CD14-positive monocyte (primary cell): Measurements from ENCODE around the gene SEPTIN7. TPM values are rescaled to one million over a fixed set of nuclear protein-coding genes. Genes with fewer than 3 reads are reported as not detected.

Experiments
- DNase-seq, 3 donors: peaks; one replicate each; pipeline ENCODE4 v3.0.0-alpha.2; 2011 to 2022
- H2AFZ ChIP-seq: 2 replicates; pipeline ENCODE4 v1.6.0; 2012; ENCODE audit warnings: mild to moderate bottlenecking, low read depth, low read length, inconsistent platforms; ENCODE audit not compliant: insufficient read depth, poor library complexity, severe bottlenecking
- H3K27ac ChIP-seq, 2 donors: 1 replicate in 1 of 2; 2 replicates in 1 of 2; pipeline ENCODE4 v1.5.1; 2012 to 2013; ENCODE audit warnings: low read length in 2 of 2, control low read depth in 1 of 2, inconsistent platforms in 1 of 2, low read depth in 1 of 2, mild to moderate bottlenecking in 1 of 2
- H3K27me3 ChIP-seq, 2 donors: one replicate each; pipeline versions ENCODE4 v1.6.0 to v1.6.1; 2011 to 2013; ENCODE audit warnings: low read length in 2 of 2; ENCODE audit not compliant: control insufficient read depth in 2 of 2, insufficient read depth in 2 of 2
- H3K36me3 ChIP-seq, 2 donors: replicated peaks in 1 of 2; 1 replicate in 1 of 2; 2 replicates in 1 of 2; pipeline versions ENCODE4 v1.5.1 to v1.6.1; 2012 to 2013; ENCODE audit warnings: low read length in 2 of 2, control low read depth in 1 of 2, inconsistent platforms in 1 of 2, mild to moderate bottlenecking in 1 of 2; ENCODE audit not compliant: insufficient read depth in 2 of 2, control insufficient read depth in 1 of 2
- H3K4me1 ChIP-seq, 2 donors: 1 replicate in 1 of 2; 2 replicates in 1 of 2; pipeline versions ENCODE4 v1.5.1 to v1.6.1; 2012 to 2013; ENCODE audit warnings: low read length in 2 of 2, control low read depth in 1 of 2, inconsistent platforms in 1 of 2, mild to moderate bottlenecking in 1 of 2, moderate library complexity in 1 of 2; ENCODE audit not compliant: insufficient read depth in 2 of 2, control insufficient read depth in 1 of 2
- H3K4me2 ChIP-seq: replicated peaks from 2 replicates; pipeline ENCODE3; 2012; ENCODE audit warnings: low read length, moderate library complexity, mild to moderate bottlenecking; ENCODE audit not compliant: poor library complexity, severe bottlenecking; ENCODE audit errors: extremely low read depth
- H3K4me3 ChIP-seq, 3 experiments: fragments of 200-600 bp in 1 of 3; sonication (generic) in 1 of 3; replicated peaks in 1 of 3; 1 replicate in 2 of 3; 2 replicates in 1 of 3; pipeline ENCODE4 v1.5.1; 2011 to 2013; ENCODE audit warnings: low read length in 3 of 3, mild to moderate bottlenecking in 3 of 3, control low read depth in 2 of 3, low read depth in 2 of 3, inconsistent platforms in 1 of 3, moderate library complexity in 1 of 3
- H3K79me2 ChIP-seq: 2 replicates; pipeline ENCODE4 v1.6.0; 2012; ENCODE audit warnings: mild to moderate bottlenecking, control low read depth, inconsistent platforms, low read length, moderate library complexity; ENCODE audit not compliant: insufficient read depth
- H3K9ac ChIP-seq: 2 replicates; pipeline ENCODE4 v1.6.0; 2017; ENCODE audit warnings: low read length, mild to moderate bottlenecking; ENCODE audit not compliant: insufficient read depth, poor library complexity, severe bottlenecking
- H3K9me3 ChIP-seq, 2 donors: replicated peaks in 1 of 2; 1 replicate in 1 of 2; 2 replicates in 1 of 2; pipeline versions ENCODE4 v1.5.1 to v1.6.1; 2012 to 2013; ENCODE audit warnings: low read length in 2 of 2, control low read depth in 1 of 2; ENCODE audit not compliant: control insufficient read depth in 1 of 2, insufficient read depth in 1 of 2
- H4K20me1 ChIP-seq: 2 replicates; pipeline ENCODE4 v1.6.0; 2012; ENCODE audit warnings: mild to moderate bottlenecking, low read length, control low read depth, moderate library complexity; ENCODE audit not compliant: insufficient read depth
- H3K27ac Mint-ChIP-seq, 7 donors: one replicate each; pipeline ENCODE4 v1.8.0; 2020; ENCODE audit warnings: mild to moderate bottlenecking in 7 of 7, mixed read lengths in 7 of 7, moderate library complexity in 6 of 7, inconsistent platforms in 2 of 7
- H3K27me3 Mint-ChIP-seq, 3 donors: one replicate each; pipeline ENCODE4 v1.8.0; 2021 to 2022; ENCODE audit warnings: low read depth in 3 of 3, mild to moderate bottlenecking in 3 of 3, mixed read lengths in 3 of 3, moderate library complexity in 3 of 3, inconsistent platforms in 1 of 3
- H3K36me3 Mint-ChIP-seq, 2 donors: one replicate each; pipeline ENCODE4 v1.8.0; 2020; ENCODE audit warnings: mixed read lengths in 2 of 2, inconsistent platforms in 1 of 2, mild to moderate bottlenecking in 1 of 2
- H3K4me1 Mint-ChIP-seq: one replicate; pipeline ENCODE4 v1.8.0; 2020; ENCODE audit warnings: mild to moderate bottlenecking, mixed read lengths
- H3K4me3 Mint-ChIP-seq, 2 donors: one replicate each; pipeline ENCODE4 v1.8.0; 2020; ENCODE audit warnings: mild to moderate bottlenecking in 2 of 2, mixed read lengths in 2 of 2, moderate library complexity in 1 of 2
- H3K9me3 Mint-ChIP-seq, 7 donors: one replicate each; pipeline ENCODE4 v1.8.0; 2020 to 2022; ENCODE audit warnings: mixed read lengths in 7 of 7, mild to moderate bottlenecking in 6 of 7, moderate library complexity in 6 of 7, inconsistent platforms in 2 of 7
- CTCF ChIP-seq: fragments of 200-600 bp; IDR thresholded peaks from one replicate; pipeline ENCODE4 v1.8.0; 2022; ENCODE audit warnings: antibody characterized with exemption, mild to moderate bottlenecking
- WGBS: methylation state at CpG from one replicate; pipeline ENCODE4 v1.1.5; 2013; ENCODE audit warnings: missing lambda C conversion rate; ENCODE audit not compliant: insufficient coverage; 5-methylcytosine and 5-hydroxymethylcytosine counted together
- intact Hi-C, 2 donors: fragments of 100-400 bp; cut with micrococcal nuclease; formaldehyde crosslinking; loops; one replicate each; pipeline versions ENCODE4 v1.15.0 to v1.15.1; 2023
- polyA plus RNA-seq, 3 donors: library from polyadenylated mRNA; depleted of rRNA in 1 of 3; unstranded in 2 of 3; stranded (reverse) in 1 of 3; fragments of 300-500 nt in 2 of 3; fragments of >200 nt in 1 of 3; fragmentation: Illumina TruSeq in 2 of 3; gene quantifications; 1 replicate in 2 of 3; 2 replicates in 1 of 3; pipeline ENCODE4 v1.2.3, GENCODE V29; 2012 to 2021

SEPTIN7 gene
- polyA plus RNA-seq, 3 donors, result 60.9 to 322 (median 224) TPM

- TF ChIP-seq CTCF, result no peak
- peaks cover 1 to 3% (median 2%) of the 10 kb centered on the region in 3 donors for H3K27me3 Mint-ChIP-seq
- H3K36me3 Mint-ChIP-seq, result no peaks in the 10 kb centered on the region
- H3K9me3 Mint-ChIP-seq, result peaks cover 0 to 3% (median 0%) of the 10 kb centered on the region in 7 donors
- intact Hi-C loops, result no loop called here
- H2AFZ ChIP-seq, result no peak overlapping the region
- no peaks in the 10 kb centered on the region for H3K27me3 ChIP-seq
- H3K36me3 ChIP-seq, result no peaks in the 10 kb centered on the region
- H3K79me2 ChIP-seq, result no peaks in the 10 kb centered on the region
- no peaks in the 10 kb centered on the region for H3K4me1 ChIP-seq
- no peak for DNase-seq
- no peak overlapping the region for H3K4me3 Mint-ChIP-seq
- peaks cover 2% of the 10 kb centered on the region for H3K4me1 Mint-ChIP-seq
- no peaks in the 10 kb centered on the region for H4K20me1 ChIP-seq
- no peak overlapping the region for H3K4me3 ChIP-seq
- no peak overlapping the region for H3K27ac ChIP-seq
- H3K4me2 ChIP-seq, result no peak overlapping the region
- no peaks in the 10 kb centered on the region for H3K9me3 ChIP-seq
- WGBS, result 93% methylated on average over 5 of the region's 7 CpGs
- no peak overlapping the region for H3K27ac Mint-ChIP-seq
- no peak overlapping the region for H3K9ac ChIP-seq
Observed at GRCh38 chr7:35760143-35760745, 40.6 kb upstream of the SEPTIN7 start.

GRCh38 chr7:35761871-35762677, 38.8 kb upstream of the SEPTIN7 start:
- no peaks in the 10 kb centered on the region for H4K20me1 ChIP-seq
- no peaks in the 10 kb centered on the region for H3K36me3 ChIP-seq
- H3K9me3 Mint-ChIP-seq, result peaks cover 0 to 5% (median 0%) of the 10 kb centered on the region in 7 donors
- no peaks in the 10 kb centered on the region for H3K4me1 ChIP-seq
- no peak overlapping the region for H3K27ac ChIP-seq
- H3K27me3 Mint-ChIP-seq, result peaks cover 0 to 3% (median 2%) of the 10 kb centered on the region in 3 donors
- no peak overlapping the region for H3K4me3 ChIP-seq
- no peaks in the 10 kb centered on the region for H3K27me3 ChIP-seq
- no peak for TF ChIP-seq CTCF
- H3K9me3 ChIP-seq, result no peaks in the 10 kb centered on the region
- no peak for DNase-seq
- H3K4me1 Mint-ChIP-seq, result no peaks in the 10 kb centered on the region
- intact Hi-C loops, result no loop called here
- H3K27ac Mint-ChIP-seq, result no peak overlapping the region
- H3K4me3 Mint-ChIP-seq, result no peak overlapping the region
- no peaks in the 10 kb centered on the region for H3K36me3 Mint-ChIP-seq
- no peak overlapping the region for H3K4me2 ChIP-seq
- H3K79me2 ChIP-seq, result no peaks in the 10 kb centered on the region
- 60% methylated on average over 1 of the region's 4 CpGs for WGBS
- H2AFZ ChIP-seq, result no peak overlapping the region
- H3K9ac ChIP-seq, result no peak overlapping the region
